ENCODE measurements around the gene HRH3. TPM values are rescaled to one million over a fixed set of nuclear protein-coding genes. Genes with fewer than 3 reads are reported as not detected.

The HRH3 gene
- total RNA-seq, 1 experiment from 2014 or later, result not detected

DNA sequence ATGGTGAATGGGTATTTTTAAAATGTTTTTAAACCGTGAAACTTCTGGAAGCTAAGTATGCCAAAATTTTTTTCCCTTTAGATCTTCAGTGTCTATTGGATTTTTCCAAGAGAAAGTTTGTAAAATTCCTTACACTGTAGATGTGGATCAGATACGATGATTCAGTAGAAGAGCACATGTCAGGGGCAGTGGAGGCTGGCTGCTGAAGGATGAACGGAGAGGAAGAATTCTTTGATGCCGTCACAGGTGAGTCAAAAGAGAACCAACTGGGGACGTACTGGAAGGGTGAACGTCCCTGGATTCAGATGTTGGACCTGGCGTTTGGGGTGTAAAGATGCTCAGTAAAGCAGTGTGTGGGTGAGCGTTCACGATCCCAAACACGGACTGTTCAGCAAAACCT is 35.9 kb upstream of the HRH3 start:
- TF ChIP-seq, protein P1, sequence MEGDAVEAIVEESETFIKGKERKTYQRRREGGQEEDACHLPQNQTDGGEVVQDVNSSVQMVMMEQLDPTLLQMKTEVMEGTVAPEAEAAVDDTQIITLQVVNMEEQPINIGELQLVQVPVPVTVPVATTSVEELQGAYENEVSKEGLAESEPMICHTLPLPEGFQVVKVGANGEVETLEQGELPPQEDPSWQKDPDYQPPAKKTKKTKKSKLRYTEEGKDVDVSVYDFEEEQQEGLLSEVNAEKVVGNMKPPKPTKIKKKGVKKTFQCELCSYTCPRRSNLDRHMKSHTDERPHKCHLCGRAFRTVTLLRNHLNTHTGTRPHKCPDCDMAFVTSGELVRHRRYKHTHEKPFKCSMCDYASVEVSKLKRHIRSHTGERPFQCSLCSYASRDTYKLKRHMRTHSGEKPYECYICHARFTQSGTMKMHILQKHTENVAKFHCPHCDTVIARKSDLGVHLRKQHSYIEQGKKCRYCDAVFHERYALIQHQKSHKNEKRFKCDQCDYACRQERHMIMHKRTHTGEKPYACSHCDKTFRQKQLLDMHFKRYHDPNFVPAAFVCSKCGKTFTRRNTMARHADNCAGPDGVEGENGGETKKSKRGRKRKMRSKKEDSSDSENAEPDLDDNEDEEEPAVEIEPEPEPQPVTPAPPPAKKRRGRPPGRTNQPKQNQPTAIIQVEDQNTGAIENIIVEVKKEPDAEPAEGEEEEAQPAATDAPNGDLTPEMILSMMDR (IDR thresholded peaks at IDR 0.05; ENCODE audit: insufficient read depth in 1 of 2, low read depth in 1 of 2, low read length in 1 of 2, severe bottlenecking in 1 of 2, unreplicated experiment in 1 of 2), result no peak
- Mint-ChIP-seq H3K27ac (ENCODE audit: unreplicated experiment) (no peak overlapping the region), H3K9me3 (ENCODE audit: unreplicated experiment) (no peaks in the 10 kb centered on the region), H3K36me3 (ENCODE audit: insufficient read depth, unreplicated experiment) (peaks cover 76% of the 10 kb centered on the region), H3K4me3 (ENCODE audit: unreplicated experiment) (no peak overlapping the region), H3K27me3 (ENCODE audit: insufficient read depth, unreplicated experiment) (no peaks in the 10 kb centered on the region), H3K4me1 (ENCODE audit: low read depth, unreplicated experiment) (no peaks in the 10 kb centered on the region)
- intact Hi-C loops (cut with micrococcal nuclease; ENCODE audit: unreplicated experiment), result no loop called here
- no peaks in the 10 kb centered on the region for H3K4me1 ChIP-seq
- no peaks in the 10 kb centered on the region for H3K9me3 ChIP-seq
- CTCF ChIA-PET, result no interaction called here
- no peaks in the 10 kb centered on the region for H3K27me3 ChIP-seq (replicated peaks; ENCODE audit: control insufficient read depth, insufficient read depth, low read length)
- POLR2A ChIA-PET, result no interaction called here
- BruUV-seq (replicated peaks), result no TSS peak
- H3K36me3 ChIP-seq (ENCODE audit: control insufficient read depth, insufficient read depth, low read length), result peaks cover 7% of the 10 kb centered on the region
- DNase-seq, result no peak
- no peak overlapping the region for H3K4me3 ChIP-seq (ENCODE audit: low read depth, low read length)

DNA sequence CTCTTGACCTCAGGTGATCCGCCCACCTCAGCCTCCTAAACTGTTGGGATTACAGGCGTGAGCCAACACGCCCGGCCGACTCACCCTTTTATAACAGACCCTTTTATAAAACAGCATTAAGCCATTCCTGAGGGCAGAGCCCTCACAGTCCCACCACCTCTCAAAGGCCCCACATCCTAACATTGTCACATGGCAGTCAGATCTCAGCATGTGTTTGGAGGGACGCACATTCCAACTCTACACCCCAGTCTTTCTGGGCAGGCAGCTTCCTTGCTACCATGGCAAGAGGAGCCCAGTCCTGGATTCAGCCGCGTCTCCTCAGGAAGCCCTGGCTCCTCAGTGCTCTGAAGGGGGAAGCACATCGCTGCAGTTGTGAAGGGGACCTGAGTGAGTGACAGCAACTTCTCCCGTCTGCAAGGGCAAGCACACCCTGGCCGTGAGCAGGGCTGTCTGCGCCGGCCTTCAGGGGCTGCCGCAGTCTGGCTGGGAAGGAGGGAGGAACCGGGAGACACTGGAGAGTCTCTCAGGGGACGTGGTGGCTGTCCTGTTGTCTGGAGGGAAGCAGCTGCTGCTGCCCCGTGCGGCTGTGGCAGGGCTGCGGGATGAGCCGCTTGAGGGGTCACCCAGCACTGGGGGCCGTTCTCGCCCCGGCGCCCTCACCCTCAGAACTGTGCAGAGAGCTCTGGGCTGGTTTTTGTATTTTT is 34.1 kb upstream of the HRH3 start:
- ChIA-PET CTCF (no interaction called here), POLR2A (no interaction called here)
- no peaks in the 10 kb centered on the region for H3K27me3 ChIP-seq (replicated peaks; ENCODE audit: control insufficient read depth, insufficient read depth, low read length)
- H3K4me3 Mint-ChIP-seq (ENCODE audit: unreplicated experiment), result no peak overlapping the region
- H3K4me1 ChIP-seq, result no peaks in the 10 kb centered on the region
- no peak for DNase-seq
- intact Hi-C loops (cut with micrococcal nuclease; ENCODE audit: unreplicated experiment), result no loop called here
- peaks cover 67% of the 10 kb centered on the region for H3K36me3 Mint-ChIP-seq (ENCODE audit: insufficient read depth, unreplicated experiment)
- no peaks in the 10 kb centered on the region for H3K27me3 Mint-ChIP-seq (ENCODE audit: insufficient read depth, unreplicated experiment)
- H3K36me3 ChIP-seq (ENCODE audit: control insufficient read depth, insufficient read depth, low read length), result peaks cover 5% of the 10 kb centered on the region
- TF ChIP-seq, protein P1 (IDR thresholded peaks at IDR 0.05; ENCODE audit: insufficient read depth in 1 of 2, low read depth in 1 of 2, low read length in 1 of 2, severe bottlenecking in 1 of 2, unreplicated experiment in 1 of 2), result no peak
- H3K4me3 ChIP-seq (ENCODE audit: low read depth, low read length), result no peak overlapping the region
- H3K4me1 Mint-ChIP-seq (ENCODE audit: low read depth, unreplicated experiment), result peaks cover 7% of the 10 kb centered on the region
- no TSS peak for BruUV-seq (replicated peaks)
- H3K27ac Mint-ChIP-seq (ENCODE audit: unreplicated experiment), result no peak overlapping the region
- H3K9me3 ChIP-seq, result no peaks in the 10 kb centered on the region
- no peaks in the 10 kb centered on the region for H3K9me3 Mint-ChIP-seq (ENCODE audit: unreplicated experiment)

DNA sequence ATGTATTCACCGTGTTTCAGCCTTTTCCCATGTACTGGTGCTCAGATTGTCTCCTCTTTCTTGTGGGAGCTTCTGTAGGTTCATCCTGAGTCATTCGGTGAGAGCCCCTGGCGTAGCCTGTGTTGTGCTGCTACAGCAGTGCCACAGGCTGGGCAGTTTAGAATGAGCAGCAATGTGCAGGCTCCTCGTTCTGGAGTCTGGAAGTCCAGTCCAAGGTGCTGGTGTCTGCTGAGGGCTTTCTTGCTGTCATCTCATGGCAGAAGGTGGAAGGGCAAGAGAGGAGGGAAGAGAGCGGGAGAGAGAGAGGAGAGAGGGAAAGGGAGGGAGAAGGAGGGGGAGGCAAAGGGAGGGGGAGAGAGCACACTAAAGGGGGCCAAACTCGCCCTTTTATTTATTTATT is 33.3 kb upstream of the HRH3 start:
- no peaks in the 10 kb centered on the region for H3K9me3 Mint-ChIP-seq (ENCODE audit: unreplicated experiment)
- Histone ChIP-seq H3K27me3 (replicated peaks; ENCODE audit: control insufficient read depth, insufficient read depth, low read length) (no peaks in the 10 kb centered on the region), H3K4me3 (ENCODE audit: low read depth, low read length) (no peak overlapping the region), H3K4me1 (no peaks in the 10 kb centered on the region), H3K9me3 (no peaks in the 10 kb centered on the region), H3K36me3 (ENCODE audit: control insufficient read depth, insufficient read depth, low read length) (peaks cover 5% of the 10 kb centered on the region)
- DNase-seq, result peak in 1 of 2 experiments; percentile 45
- intact Hi-C loops (cut with micrococcal nuclease; ENCODE audit: unreplicated experiment), result no loop called here
- H3K36me3 Mint-ChIP-seq (ENCODE audit: insufficient read depth, unreplicated experiment), result peaks cover 59% of the 10 kb centered on the region
- CTCF ChIA-PET, result no interaction called here
- no peaks in the 10 kb centered on the region for H3K27me3 Mint-ChIP-seq (ENCODE audit: insufficient read depth, unreplicated experiment)
- peaks cover 7% of the 10 kb centered on the region for H3K4me1 Mint-ChIP-seq (ENCODE audit: low read depth, unreplicated experiment)
- H3K4me3 Mint-ChIP-seq (ENCODE audit: unreplicated experiment), result no peak overlapping the region
- no TSS peak for BruUV-seq (replicated peaks)
- H3K27ac Mint-ChIP-seq (ENCODE audit: unreplicated experiment), result no peak overlapping the region
- POLR2A ChIA-PET, result no interaction called here
- TF ChIP-seq, protein P1 (IDR thresholded peaks at IDR 0.05; ENCODE audit: insufficient read depth in 1 of 2, low read depth in 1 of 2, low read length in 1 of 2, severe bottlenecking in 1 of 2, unreplicated experiment in 1 of 2), result no peak

All from Caco-2 (cell line).